Activated T-cell treated with anti-CD3 and anti-CD28 coated beads, Interleukin-2, amount 50 U/mL, for 48 hours (primary cell): ENCODE measurements around the gene ZNF22.
"Not testable (repeated sequence)": the region's sequence is repeated elsewhere in the genome, so short reads cannot be mapped to it uniquely, and the experiment has no call there.

Experiments used
- DNase-seq, 2 experiments: peaks; one replicate each; pipeline ENCODE4 v3.0.0-alpha.2; 2020

The ZNF22 gene

DNA sequence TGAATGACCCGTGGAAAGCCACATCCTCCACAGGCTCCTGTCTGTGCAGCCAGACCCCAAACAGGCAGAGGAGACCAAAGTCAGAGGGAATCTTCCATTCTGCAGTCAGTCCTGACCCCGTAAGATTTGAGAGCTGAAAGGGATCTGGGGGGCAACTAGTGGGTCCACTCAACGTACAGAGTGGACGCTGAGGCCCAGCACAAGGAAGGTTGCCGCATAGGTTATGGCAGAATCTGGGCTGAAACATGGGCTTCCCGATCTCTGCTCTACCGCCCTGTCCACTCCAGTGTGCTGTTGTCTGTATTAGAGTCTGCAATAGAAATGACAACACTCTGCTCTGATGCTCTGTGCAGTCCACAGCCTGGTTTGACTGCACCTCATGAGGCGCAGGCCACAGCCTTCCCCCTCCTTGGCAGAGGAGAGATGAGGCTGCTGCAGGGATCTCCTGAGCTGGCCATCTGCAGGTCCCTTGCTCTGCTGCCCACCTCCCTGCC, 7.9 kb upstream of the ZNF22 start:
- no peak for DNase-seq

DNA sequence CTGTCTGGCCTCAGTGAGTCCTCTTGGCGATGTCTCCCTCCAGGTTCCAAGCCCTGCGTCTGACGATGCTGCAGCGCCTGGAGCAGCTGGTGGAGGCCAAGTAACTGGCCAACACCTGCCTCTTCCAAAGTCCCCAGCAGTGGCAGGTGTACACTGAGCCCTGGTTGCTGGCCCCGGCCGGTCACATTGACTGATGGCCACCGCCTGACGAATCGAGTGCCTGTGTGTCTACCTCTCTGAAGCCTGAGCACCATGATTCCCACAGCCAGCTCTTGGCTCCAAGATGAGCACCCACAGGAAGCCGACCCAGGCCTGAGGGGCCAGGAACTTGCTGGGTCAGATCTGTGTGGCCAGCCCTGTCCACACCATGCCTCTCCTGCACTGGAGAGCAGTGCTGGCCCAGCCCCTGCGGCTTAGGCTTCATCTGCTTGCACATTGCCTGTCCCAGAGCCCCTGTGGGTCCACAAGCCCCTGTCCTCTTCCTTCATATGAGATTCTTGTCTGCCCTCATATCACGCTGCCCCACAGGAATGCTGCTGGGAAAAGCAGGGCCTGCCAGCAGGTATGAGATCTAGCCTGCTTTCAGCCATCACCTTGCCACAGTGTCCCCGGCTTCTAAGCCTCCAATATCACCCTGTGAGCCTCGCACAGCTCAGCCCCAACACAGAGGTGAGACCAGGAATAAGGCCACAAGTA, 7.3 kb upstream of the ZNF22 start:
- DNase-seq, result no peak

DNA sequence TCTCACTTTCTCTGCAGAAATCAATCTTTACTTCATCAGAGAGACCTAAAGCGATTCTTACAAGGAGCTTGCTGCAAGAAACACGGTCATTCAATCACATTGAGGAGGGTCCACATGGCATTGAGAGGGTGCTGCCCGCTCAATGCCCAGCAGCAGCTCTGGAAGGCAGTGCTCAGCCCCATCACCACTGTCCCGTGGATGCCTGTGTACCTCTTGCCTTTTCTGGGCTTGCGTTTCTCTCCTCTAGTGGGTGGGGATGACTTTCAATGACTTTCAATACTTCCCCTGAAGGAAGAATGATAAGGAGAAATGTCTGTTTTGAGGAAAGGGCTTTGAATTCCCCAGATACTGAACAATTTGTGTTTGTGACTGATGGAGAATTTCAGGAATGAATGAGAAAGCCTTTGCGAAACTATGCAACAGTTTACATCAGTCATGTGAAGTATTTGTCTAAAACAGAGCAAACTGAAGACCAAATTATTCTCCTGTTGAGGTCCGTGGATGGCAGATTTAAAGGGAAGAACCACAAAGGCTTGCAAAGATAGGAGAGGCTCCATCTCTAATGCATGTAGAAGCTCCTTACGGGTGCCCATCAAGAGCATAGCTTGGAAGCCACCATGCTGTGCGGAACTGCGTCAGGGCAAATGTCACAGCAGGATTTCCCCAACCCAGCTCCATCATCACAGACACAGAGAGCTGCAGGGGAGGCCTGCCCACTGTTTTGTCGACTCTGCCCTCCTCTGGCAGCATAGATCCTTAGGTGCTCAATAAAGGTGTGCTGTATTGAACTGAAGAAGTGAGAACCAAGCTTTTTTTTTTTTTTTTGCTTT, 6.6 kb upstream of the ZNF22 start:
- DNase-seq, result no peak

DNA sequence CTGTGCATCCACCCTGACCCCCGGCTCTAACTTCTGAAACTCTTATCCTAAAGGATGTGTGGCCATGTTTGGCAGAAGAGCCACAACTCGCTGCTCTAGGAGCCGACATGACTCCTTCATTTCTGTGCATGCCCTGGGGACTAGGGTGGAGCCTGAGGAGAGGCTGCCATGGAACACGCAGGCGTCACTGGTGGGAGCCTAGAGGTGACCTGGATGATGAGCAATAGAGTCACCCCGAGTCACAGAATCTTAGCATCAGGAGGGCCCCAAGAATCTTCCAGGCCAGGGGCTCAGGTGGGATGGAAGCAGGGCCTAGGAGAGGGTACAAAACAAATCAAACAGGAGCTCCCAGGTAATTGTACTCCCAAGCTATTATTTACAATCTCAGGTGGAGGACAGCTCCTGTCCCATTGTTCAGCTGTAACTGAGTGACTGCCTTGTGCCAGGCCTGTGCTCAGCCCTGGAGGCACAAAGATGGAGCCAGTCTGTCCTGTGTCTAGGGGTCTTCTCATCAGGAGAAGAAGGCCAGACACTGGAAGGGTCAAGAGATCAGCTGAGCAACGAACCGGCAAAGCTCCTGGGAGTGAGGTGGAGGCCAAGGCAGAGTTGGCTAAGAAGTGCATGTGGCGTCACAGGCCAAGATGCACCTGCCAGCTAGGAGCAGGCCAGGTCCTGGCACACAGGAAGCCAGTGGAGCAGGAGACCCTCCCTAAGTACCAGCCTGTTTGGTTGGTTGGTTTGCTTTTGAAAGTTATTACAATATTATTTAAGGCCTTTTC, 5.8 kb upstream of the ZNF22 start:
- DNase-seq, result no peak

DNA sequence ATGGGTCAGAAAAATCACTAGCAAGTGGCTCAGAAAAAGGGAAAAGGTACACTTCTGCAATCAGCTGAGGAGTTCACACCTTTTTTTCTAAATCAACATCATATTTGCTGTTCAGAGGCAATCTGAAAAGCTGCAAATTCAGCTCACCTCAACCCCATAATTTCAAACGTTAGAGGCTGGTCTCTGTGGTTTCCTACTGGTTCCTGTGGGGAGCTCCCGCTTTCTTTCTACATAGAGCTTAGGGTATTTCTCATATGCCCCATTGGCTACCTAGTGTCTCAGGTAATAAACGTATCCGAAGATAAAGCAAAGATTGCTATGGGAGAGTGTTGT, 5.2 kb upstream of the ZNF22 start:
- DNase-seq, result no peak

DNA sequence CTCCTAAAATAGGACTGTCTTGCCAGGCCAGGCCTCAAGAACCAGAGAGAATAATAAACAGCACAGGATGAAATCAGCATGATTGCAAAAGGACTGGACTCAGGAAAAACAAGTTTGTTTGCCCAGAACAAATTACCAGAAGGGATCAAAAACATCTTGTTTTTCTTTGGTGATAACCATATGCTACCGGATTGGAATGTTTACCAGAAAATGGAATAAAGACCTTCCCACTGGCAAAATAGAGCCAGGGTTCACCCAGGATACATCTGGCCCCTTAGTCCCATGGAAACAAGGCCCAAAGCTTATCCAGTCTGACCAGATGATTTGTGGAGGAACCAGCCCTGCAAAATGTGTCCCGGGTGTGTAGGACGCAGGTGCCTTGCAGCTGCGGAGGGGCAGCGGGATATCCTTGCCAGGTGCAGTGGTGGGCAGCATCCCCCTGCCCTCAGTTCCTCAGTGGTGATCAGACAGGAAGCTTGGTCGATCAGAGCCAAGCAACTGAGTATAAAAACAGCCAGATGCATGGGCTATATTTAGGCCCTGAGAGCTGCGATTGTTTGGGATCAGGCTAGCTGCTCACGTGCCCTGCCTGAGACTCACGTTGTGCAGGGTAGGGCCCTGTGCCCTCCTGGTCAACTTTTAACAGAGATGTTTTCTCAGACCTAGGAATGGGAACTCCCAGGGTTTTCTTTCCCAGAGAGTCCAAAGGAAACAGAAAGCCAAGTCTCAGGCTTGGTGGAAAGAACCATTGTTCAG, 4.6 kb upstream of the ZNF22 start:
- no peak for DNase-seq

DNA sequence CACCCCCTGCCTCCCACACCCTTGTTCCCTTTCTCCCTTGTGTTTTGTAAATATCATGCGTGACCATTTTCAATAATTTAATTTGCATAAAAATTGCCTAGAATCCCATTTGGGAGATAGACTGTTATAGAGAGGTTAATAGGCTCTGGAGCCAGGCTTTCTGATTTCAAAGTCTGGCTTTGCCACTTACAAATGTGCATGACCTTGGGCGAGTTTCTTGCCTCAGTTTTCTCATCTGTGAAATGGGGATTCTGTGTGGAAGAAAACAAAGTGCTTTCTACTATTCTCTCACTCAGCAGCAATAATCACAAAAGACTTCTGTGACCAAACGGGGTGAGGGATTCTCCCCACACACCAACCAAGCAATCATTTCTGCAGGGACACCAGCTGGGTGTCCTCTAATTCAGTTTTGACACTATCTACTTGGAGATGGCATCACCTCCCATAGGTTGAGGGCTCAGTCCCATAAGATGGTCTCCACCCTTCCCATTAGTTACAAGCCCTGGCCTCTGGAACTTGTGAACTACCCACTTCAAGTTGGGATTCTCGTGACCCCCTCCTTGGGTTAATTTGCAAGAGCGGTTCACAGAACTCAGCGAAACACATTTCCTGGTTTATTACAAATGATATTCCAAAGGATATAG, 3.5 kb upstream of the ZNF22 start:
- DNase-seq, result no peak

DNA sequence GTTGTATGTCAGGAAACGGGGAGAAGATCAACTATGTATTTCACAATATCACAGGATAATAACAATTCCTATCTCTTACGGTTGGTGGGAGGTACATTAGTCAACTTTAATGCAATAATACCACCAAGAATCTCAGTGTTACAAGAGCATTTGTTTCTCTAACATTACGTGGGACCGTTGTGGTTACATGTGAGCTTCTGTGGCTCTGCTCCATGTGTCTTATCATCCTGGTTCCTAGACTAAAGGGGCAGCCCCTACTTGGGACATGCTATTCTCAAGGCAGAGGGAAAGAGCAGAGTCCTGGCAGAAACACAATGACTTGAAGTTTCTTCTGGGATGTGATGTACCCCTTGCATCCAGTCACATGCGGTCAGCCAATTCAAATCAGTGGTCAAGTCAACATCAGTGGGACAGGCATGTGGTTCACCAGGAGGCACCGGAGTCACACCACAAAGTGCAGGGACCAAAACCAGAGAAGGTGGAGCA, 2.5 kb upstream of the ZNF22 start:
- no peak for DNase-seq

DNA sequence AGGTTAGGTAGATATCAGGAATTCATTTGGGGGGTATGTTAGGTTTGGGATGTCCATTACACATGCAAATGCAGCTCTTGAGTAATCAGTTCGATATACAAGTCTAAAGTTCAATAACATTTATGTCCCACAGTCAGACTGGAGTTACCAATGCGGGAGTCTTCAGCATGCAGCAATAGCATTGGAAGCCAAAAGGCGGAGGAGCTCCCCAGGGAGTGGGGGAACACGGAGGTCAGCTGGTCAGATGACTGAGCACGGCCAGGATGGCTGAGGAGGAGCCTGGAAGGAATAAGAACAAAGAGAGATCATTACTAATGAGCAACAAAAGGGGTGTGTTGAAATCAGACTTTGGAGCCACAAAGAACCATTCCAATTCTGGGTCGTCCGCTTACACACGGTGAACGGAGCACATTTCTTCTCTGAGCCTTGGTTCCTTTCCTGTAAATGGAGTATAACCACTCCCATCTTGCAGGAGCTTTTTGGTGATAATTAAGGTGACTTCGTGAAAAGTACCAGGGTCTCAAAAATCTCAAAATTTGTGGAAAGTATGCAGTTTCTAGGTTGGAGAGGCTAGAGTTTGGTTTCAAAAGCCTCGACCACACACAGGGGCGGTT, 478 bp upstream of the ZNF22 start:
- peak in 1 of 2 experiments; percentile 26 for DNase-seq

DNA sequence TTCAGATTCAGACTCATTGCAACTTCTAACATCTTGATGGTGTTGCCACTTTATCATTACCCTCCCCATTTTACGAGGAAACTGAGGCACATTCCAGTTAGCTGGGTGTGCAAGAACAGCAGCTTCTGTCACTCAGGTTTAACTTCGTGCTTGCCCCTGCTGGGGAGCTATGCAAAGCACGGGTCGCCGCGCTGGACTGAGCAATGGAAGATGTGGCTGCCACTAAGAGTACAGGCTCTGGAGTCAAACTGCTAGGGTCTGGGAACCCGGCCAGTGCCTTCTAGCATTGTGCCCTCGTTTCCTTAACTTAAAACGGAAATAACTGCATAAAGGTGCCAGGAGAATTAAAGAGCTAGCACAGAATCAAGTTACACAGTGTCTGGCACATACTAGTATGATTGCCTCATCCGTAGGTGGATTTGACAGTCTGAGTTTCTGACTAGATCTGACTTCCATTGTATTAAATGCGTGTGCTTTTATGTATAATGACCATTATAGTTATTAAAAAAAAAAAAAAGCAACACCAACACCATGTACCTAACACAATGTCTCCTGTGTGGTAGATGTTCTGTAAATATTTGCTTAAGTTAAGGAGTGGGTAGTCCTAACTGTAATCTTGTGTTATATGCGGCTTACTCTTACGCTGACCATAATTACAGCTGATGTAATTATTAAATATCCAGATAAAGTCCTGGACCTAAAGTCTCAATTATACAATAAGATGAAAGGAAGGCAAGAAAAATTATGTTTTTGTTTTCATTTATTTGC, 842 bp downstream of the ZNF22 start:
- DNase-seq, result peak; percentile 75

DNA sequence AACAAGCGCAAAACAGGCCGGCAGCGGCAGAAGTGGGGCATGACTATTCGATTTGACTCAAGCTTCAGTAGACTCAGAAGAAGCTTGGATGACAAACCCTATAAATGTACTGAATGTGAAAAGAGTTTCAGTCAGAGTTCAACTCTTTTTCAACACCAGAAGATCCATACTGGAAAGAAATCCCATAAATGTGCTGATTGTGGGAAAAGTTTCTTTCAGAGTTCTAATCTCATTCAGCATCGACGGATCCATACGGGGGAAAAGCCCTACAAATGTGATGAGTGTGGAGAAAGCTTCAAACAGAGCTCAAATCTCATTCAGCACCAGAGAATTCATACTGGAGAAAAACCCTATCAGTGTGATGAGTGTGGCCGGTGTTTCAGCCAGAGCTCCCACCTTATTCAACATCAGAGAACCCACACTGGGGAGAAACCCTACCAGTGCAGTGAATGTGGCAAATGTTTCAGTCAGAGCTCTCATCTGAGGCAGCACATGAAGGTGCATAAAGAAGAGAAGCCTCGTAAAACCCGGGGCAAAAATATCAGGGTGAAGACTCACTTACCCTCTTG, 2.8 kb downstream of the ZNF22 start:
- DNase-seq, result no peak

DNA sequence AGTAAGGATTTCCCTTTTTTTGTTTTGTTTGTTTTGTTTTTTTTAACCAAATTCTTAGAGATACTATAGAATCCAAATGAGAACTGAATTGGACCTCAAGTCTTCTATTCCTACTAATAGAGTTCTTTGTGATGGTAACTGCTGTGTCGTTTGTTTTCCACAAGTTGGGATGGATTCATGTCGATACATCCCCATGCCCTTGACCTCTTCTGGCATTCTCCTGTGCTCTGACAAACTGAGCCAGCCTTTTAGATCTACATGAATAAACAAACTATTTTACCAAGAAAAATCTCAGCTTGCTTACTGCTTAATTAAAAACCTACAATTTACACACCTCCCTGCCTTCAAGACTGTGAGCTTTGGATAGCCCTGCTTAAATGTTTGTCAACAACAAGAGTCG, 3.9 kb downstream of the ZNF22 start:
- no peak for DNase-seq

DNA sequence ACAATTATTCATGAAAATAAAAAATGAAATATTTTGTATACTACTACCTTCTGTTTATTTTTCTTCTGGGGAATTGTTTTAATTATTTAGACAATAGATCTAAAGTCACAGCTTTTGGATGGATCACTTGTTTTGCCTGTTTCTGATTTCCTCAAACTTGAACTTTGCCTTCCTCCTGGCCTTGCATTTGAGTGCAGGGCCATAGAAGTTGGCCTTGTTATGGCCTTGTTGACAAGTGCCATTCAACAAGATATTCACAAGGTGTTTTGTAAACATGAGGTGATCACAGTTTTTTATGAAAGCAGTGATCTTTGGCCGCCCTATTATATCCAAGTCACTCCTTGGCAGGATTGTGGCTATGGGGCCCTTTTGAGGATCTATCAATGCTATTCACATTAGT, 4.6 kb downstream of the ZNF22 start:
- DNase-seq, result no peak

DNA sequence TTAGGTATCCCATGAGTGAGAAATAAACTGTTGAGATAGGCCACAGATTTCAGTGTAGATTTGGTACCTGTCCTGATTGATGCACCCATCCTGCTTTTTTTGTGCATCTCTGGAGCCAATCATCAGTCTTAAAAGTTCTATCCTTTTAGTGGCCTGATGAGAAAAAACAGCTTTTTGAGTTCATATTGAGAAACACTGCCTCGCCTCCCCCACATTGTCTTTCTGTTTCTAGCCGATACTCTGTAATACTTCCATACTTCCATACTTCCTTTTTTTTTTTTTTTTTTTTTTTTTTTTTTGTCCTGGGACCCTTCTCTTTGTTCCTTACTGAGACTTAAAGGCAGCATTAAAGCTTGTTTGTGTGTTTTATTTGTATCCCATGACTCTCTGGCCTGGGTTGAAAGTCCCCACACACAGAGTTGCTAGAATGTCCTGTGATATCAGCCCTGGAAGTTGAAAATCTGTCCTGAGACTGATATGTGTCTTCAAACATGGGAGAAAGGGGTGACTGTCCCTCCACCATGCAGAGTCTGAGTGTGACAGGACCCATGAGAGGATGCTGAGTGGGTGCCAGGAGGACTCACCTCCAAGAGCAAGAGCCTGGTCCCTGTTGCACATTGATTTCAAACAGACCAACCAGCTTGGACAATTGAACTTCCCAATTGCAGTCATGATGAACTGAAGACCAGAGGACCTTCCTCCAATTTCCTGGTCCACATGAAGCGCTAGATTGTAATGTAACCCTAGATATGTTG, 5.7 kb downstream of the ZNF22 start:
- no peak for DNase-seq

DNA sequence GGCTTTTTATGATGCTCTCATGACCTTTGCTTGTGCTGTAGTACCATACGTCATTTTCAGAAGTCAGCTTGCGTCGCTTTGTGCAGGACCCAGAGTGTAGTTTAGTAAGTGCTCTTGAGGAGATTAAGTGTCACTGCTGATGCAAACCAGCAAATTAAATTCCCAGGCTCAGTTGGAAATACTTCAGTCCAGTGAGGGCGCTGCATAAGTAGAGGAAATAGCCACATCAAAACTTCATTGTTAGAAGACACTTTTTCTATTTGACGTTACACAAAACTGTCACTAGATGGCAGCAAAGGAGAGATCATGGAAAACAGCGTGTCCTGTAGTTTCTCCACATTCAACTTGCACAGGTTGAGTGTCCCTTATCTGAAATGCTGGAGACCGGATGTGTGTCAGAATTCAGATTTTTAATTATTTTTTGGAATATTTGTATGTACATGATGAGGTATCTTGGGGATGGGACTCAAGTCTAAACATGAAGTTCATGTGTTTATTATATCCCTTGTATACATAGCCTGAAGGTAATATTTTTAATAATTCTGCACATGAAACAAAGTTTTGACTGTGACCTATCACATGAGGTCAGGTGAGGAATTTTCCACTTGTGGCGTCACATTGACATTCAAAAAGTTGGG, 7.9 kb downstream of the ZNF22 start:
- DNase-seq, result no peak

DNA sequence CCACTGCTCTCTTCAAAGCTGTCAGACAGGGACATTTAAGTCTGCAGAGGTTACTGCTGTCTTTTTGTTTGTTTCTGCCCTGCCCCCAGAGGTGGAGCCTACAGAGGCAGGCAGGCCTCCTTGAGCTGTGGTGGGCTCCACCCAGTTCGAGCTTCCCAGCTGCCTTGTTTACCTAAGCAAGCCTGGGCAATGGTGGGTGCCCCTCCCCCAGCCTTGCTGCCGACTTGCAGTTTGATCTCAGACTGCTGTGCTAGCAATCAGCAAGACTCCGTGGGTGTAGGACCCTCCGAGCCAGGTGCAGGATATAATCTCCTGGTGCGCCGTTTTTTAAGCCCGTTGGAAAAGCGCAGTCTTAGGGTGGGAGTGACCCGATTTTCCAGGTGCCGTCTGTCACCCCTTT, 13.8 kb downstream of the ZNF22 start:
- not testable (repeated sequence) for DNase-seq

DNA sequence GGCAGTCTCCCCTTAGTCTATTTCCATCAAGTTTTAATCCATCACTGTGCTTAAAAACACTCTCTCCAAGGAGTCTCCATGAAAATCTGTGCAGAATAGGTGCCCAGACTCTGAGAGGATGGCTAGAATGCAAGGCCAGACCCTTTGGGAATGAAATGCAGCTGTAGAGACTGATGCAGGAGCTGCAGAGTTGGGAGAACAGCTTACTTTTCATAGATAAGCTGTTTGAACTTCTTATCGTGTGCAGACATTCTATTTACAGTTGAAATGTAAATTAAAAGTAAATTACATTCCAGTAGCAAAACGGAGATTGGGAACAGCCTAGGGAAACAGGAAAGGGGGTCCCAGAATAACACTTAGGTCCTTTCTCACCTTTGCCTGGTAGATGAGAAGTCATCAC, 14.9 kb downstream of the ZNF22 start:
- no peak for DNase-seq

DNA sequence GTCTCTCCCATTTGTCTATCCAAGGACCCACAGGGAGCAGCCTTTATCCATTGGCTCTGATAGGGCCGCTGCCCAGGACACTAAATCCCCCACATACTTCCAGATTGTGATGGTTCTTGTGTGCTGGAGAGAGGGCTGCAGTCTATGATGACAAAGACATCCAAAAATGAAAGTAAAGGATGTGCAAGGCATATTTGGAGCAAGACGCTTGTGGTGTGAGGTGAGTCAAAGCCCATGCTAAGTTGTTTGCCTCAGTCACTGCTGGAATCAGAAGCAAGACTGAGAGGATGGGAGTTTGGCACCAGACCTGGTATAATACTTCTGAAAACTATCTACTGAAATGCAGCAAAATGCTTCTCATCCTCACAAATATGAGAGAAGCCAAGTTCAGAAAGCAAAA, 22.7 kb downstream of the ZNF22 start:
- DNase-seq, result no peak

DNA sequence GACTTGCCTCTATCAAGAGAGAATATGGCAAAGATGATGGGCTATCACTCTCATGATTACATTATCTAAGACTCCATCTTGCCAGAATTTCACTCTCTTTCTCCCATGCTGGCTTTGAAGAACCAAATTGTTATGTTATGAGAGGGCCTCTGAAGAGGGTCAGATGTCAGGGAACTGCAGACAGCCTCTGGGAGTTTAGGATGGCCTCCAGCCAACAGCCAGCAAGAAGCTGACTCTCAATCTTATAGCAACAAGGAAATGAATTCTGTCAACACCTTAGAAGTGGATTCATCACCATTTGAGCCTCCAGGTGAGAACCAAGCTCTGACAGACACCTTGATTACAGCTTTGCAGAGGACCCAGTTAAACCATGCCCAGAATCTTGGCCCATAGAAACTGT, 33.6 kb downstream of the ZNF22 start:
- DNase-seq, result no peak
